Kidney (tissue), 14 donors: Measurements from ENCODE around the gene KCTD21. TPM values are rescaled to one million over a fixed set of nuclear protein-coding genes. Genes with fewer than 3 reads are reported as not detected.

Source experiments
- DNase-seq, 5 donors: peaks; one replicate each; pipeline ENCODE4 v3.0.0-alpha.2; 2013 to 2020
- FAIRE-seq: peaks from 2 replicates; lab custom pipeline; 2012; peaks lifted over from hg19 to GRCh38; lab: Jason Lieb, UNC
- H3K27ac ChIP-seq, 2 donors: one replicate each; pipeline ENCODE4 v1.7.0; 2013; ENCODE audit warnings: low read depth in 2 of 2, low read length in 2 of 2, inconsistent platforms in 1 of 2
- H3K27me3 ChIP-seq: one replicate; pipeline ENCODE4 v1.7.1; 2013; ENCODE audit warnings: low read length, inconsistent platforms; ENCODE audit not compliant: control insufficient read depth, insufficient read depth
- H3K36me3 ChIP-seq, 3 donors: one replicate each; pipeline versions ENCODE4 v1.7.0 to v1.7.1; 2013; ENCODE audit warnings: low read length in 3 of 3, control low read depth in 1 of 3, inconsistent platforms in 1 of 3; ENCODE audit not compliant: insufficient read depth in 3 of 3, control insufficient read depth in 2 of 3
- H3K4me1 ChIP-seq, 3 donors: one replicate each; pipeline versions ENCODE4 v1.7.0 to v1.7.1; 2013; ENCODE audit warnings: low read length in 3 of 3, inconsistent platforms in 1 of 3, low read depth in 1 of 3; ENCODE audit not compliant: control insufficient read depth in 2 of 3, insufficient read depth in 2 of 3
- H3K4me3 ChIP-seq, 3 donors: one replicate each; pipeline versions ENCODE4 v1.7.0 to v1.8.1; 2013; ENCODE audit warnings: low read length in 3 of 3, control low read depth in 1 of 3, inconsistent platforms in 1 of 3
- H3K9ac ChIP-seq, 3 donors: one replicate each; pipeline versions ENCODE4 v1.7.0 to v1.7.1; 2013; ENCODE audit warnings: low read length in 3 of 3, control low read depth in 1 of 3, inconsistent platforms in 1 of 3
- H3K9me3 ChIP-seq, 3 donors: one replicate each; pipeline versions ENCODE4 v1.7.0 to v1.7.1; 2013; ENCODE audit warnings: low read length in 3 of 3, control low read depth in 1 of 3, inconsistent platforms in 1 of 3; ENCODE audit not compliant: control insufficient read depth in 2 of 3, insufficient read depth in 1 of 3
- intact Hi-C: fragments of 100-400 bp; cut with DNase I; formaldehyde crosslinking; loops from one replicate; pipeline ENCODE4 v1.11.1; 2022
- polyA plus RNA-seq: library from polyadenylated mRNA; stranded (reverse); fragments of 350-450 nt; fragmentation: Illumina TruSeq; extraction: RNeasy Lipid Tissue Mini Kit (QIAGEN cat#74804); gene quantifications from one replicate; pipeline ENCODE4 v1.2.3, GENCODE V29; 2014; ENCODE audit warnings: low read depth, low replicate concordance; ENCODE audit not compliant: insufficient read depth
- total RNA-seq: library from RNA; stranded (reverse); fragmentation: NEBNext Ultra II Directional; extraction: Animal tissue kit (Norgen Biotek cat#: 25700); gene quantifications from one replicate; pipeline ENCODE4 v1.2.1, GENCODE V29; 2021
- TF ChIP-seq, protein P1 (sequence below): IDR thresholded peaks from 3 replicates; pipeline ENCODE4 v1.5.1; 2012; ENCODE audit warnings: mild to moderate bottlenecking, moderate library complexity, borderline replicate concordance; ENCODE audit not compliant: insufficient read depth; ENCODE audit errors: extremely low read depth
- donor health status: control.
- donor health status: control.
- donor health status: control.
- donor health status: control.
- donor health status: control.
- donor health status: DM: yes; HTN: yes; CAD: no.
- donor health status: Normal renal cell carcinoma (clear cell type).

Gene KCTD21
- total and polyA plus RNA-seq, 2 donors from 2014 or later, result 6.0 to 7.9 TPM

DNA sequence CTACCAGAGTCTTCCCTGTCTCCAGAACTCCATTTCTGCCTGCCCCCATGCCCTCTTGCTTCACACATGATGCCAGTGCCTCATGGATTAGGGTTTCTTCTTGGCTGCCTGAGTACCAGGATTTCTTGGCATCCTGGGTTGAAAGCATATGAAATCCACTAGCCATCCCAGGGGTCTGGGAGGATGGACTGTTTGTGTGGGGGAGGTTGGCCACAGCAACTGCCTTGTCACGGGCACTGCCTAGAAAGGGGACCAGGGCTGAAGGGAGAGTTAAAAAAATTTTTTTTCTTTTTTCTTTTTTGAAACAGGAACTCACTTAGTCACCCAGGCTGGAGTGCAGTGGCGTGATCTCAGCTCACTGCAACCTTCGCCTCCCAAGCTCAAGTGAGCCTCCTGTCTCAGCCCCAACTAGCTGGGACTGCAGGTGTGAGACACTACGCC, 4.5 kb upstream of the KCTD21 start:
- no peak overlapping the region for H3K4me3 ChIP-seq
- H3K27me3 ChIP-seq, result no peaks in the 10 kb centered on the region
- peaks cover 0 to 21% (median 14%) of the 10 kb centered on the region in 3 donors for H3K4me1 ChIP-seq
- no peak for FAIRE-seq
- no peak for DNase-seq
- H3K9me3 ChIP-seq, result no peaks in the 10 kb centered on the region
- TF ChIP-seq, protein P1, sequence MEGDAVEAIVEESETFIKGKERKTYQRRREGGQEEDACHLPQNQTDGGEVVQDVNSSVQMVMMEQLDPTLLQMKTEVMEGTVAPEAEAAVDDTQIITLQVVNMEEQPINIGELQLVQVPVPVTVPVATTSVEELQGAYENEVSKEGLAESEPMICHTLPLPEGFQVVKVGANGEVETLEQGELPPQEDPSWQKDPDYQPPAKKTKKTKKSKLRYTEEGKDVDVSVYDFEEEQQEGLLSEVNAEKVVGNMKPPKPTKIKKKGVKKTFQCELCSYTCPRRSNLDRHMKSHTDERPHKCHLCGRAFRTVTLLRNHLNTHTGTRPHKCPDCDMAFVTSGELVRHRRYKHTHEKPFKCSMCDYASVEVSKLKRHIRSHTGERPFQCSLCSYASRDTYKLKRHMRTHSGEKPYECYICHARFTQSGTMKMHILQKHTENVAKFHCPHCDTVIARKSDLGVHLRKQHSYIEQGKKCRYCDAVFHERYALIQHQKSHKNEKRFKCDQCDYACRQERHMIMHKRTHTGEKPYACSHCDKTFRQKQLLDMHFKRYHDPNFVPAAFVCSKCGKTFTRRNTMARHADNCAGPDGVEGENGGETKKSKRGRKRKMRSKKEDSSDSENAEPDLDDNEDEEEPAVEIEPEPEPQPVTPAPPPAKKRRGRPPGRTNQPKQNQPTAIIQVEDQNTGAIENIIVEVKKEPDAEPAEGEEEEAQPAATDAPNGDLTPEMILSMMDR, result no peak
- H3K9ac ChIP-seq, result no peak overlapping the region
- no peaks in the 10 kb centered on the region for H3K36me3 ChIP-seq
- intact Hi-C loops, result no loop called here
- no peak overlapping the region for H3K27ac ChIP-seq

DNA sequence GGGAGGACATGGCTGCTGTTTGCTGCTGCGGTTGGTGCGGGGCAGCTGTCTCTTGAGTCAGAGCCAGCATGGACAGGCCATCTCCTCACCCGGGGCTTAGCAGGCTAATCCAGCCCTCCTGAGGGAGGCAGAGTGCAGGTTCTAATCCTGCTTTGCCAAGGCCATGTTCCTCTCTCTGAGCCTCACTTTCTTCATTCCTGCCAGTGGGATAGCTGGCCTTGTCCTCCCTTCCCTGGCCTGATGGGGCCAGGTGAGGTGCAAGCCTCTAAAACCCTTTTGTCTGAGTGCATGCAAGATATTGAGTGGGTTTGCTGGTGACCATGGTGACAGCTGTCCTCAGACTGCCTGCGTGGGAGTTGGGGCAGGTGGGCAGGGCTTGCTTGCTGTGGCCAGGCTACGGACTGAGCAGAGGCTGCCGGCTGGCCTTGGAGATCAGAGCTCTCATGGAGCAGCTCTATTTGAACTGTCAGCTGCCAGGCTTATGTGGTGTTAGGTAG, 3.8 kb upstream of the KCTD21 start:
- intact Hi-C loops, result no loop called here
- Histone ChIP-seq H3K4me3 (no peak overlapping the region), H3K27ac (no peak overlapping the region), H3K36me3 (no peaks in the 10 kb centered on the region), H3K4me1 (peaks cover 0 to 25% (median 14%) of the 10 kb centered on the region in 3 donors), H3K27me3 (no peaks in the 10 kb centered on the region), H3K9me3 (no peaks in the 10 kb centered on the region), H3K9ac (no peak overlapping the region)
- TF ChIP-seq, protein P1, result no peak
- DNase-seq (peak in 4 of 5 donors; percentile 68 to 72 (median 69)), FAIRE-seq (no peak)

DNA sequence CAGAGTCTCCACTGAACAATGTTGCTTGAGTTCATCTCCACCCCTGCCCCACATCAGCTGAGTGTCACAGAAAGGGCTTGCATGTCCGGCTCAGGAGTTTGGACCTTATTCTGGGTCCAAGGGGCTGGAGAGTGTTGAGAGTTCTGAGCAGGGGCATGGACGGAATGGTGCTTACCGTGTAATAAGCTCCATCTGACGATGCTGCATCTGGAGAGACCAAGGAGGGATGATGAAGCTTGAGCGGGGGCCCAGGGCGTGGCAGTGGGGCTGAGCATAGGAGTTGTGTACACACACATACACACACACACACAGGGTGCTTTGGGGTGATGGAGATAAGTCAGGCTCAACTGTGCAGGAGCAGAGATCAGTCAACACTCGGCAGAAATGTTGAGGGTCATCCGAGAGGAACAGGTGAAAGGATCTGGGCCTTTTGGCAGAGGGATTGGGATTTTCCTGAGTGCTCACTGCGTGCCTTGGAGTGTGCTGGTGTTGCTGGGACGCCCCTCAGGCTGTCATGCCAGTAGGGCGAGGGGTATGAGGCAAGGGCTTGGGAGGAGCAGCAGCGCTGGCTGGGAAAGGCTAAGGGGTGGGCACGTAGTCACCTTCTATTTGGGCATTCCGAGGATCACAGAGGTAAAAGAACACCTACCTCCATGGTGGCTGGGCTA, 2.6 kb upstream of the KCTD21 start:
- intact Hi-C loops, result no loop called here
- no peak for DNase-seq
- Histone ChIP-seq H3K4me3 (no peak overlapping the region), H3K27me3 (no peaks in the 10 kb centered on the region), H3K9me3 (no peaks in the 10 kb centered on the region), H3K27ac (no peak overlapping the region), H3K9ac (no peak overlapping the region), H3K4me1 (peaks cover 0 to 26% (median 14%) of the 10 kb centered on the region in 3 donors), H3K36me3 (no peaks in the 10 kb centered on the region)
- FAIRE-seq, result no peak
- TF ChIP-seq, protein P1, result no peak
